HCT116 (cell line): ENCODE results near the gene GPANK1. TPM values are rescaled to one million over a fixed set of nuclear protein-coding genes. Genes with fewer than 3 reads are reported as not detected.

Experiments used
- ATAC-seq: fragments of 200-7000 bp; cut with Tn5 transposase; 2 replicates; pipeline ENCODE4 v1.9.1; 2020; ENCODE audit warnings: mild to moderate bottlenecking, moderate library complexity
- BruUV-seq: library from RNA; stranded (reverse); fragments of 400-500 nt; replicated peaks from 2 replicates; lab custom pipeline; 2021; lab: Mats Ljungman, UMichigan
- CTCF ChIA-PET: fragments of 300-600 bp; sonication (Branson Sonifier 250); formaldehyde crosslinking; loops from one replicate; lab custom pipeline; 2021; ENCODE audit warnings: antibody characterized with exemption; lab: Charles Lee
- POLR2A ChIA-PET: fragments of 300-600, 350-600 bp; sonication (Branson Sonifier 250); formaldehyde crosslinking; loops from one replicate; lab custom pipeline; 2021; ENCODE audit warnings: antibody characterized with exemption; lab: Charles Lee
- RAD21 ChIA-PET, 2 experiments: fragments of 300-600 bp; sonication (Branson Sonifier 250); formaldehyde crosslinking; loops; one replicate each; lab custom pipeline; 2023; ENCODE audit warnings: low total read pairs in 2 of 2; ENCODE audit not compliant: uncharacterized antibody in 2 of 2, unreplicated experiment in 2 of 2, low non-redundant PET in 1 of 2; lab: Charles Lee
- DNase-seq: peaks from one replicate; pipeline ENCODE4 v3.0.0-alpha.2; 2010; ENCODE audit warnings: low read depth, low spot score
- H2AFZ ChIP-seq: fragments of 200-600 bp; shearing (Covaris generic), sonication (generic); 2 replicates; pipeline ENCODE4 v1.6.1; 2017; ENCODE audit warnings: low read depth, mixed run types, mixed read lengths, antibody characterized with exemption, low read length; ENCODE audit not compliant: poor library complexity, severe bottlenecking
- H3K27ac ChIP-seq: 2 replicates; pipeline ENCODE4 v1.5.1; 2012; ENCODE audit warnings: low read depth, low read length
- H3K27me3 ChIP-seq: fragments of 200-600 bp; sonication (generic); 2 replicates; pipeline ENCODE4 v1.6.1; 2016; ENCODE audit warnings: mixed run types, low read length, mixed read lengths; ENCODE audit not compliant: insufficient read depth
- H3K36me3 ChIP-seq, 2 experiments: fragments of 200-500 bp in 1 of 2; fragments of 200-600 bp in 1 of 2; sonication (Bioruptor generic) in 1 of 2; sonication (generic) in 1 of 2; 2 replicates each; pipeline versions ENCODE4 v1.5.1 to v1.6.1; 2014 to 2016; ENCODE audit warnings: low read length in 2 of 2, inconsistent platforms in 1 of 2, mixed read lengths in 1 of 2, mixed run types in 1 of 2; ENCODE audit not compliant: insufficient read depth in 2 of 2, control insufficient read depth in 1 of 2
- H3K4me1 ChIP-seq, 2 experiments: fragments of 200-600 bp in 1 of 2; sonication (generic) in 1 of 2; 2 replicates each; pipeline versions ENCODE4 v1.5.1 to v1.6.1; 2012 to 2017; ENCODE audit warnings: low read length in 2 of 2, inconsistent platforms in 1 of 2, mild to moderate bottlenecking in 1 of 2, mixed read lengths in 1 of 2, mixed run types in 1 of 2, moderate library complexity in 1 of 2; ENCODE audit not compliant: insufficient read depth in 2 of 2, control insufficient read depth in 1 of 2
- H3K4me2 ChIP-seq: fragments of 200-600 bp; sonication (generic); 2 replicates; pipeline ENCODE4 v1.6.1; 2017; ENCODE audit warnings: mixed run types, low read length, mixed read lengths
- H3K4me3 ChIP-seq, 2 experiments: fragments of 200-600 bp in 1 of 2; sonication (generic) in 1 of 2; replicated peaks in 1 of 2; 2 replicates each; pipeline ENCODE4 v1.5.1; 2011 to 2016; ENCODE audit warnings: low read length in 2 of 2, control low read depth in 1 of 2, low read depth in 1 of 2, mild to moderate bottlenecking in 1 of 2, mixed read lengths in 1 of 2, mixed run types in 1 of 2
- H3K79me2 ChIP-seq: fragments of 200-600 bp; sonication (generic); 2 replicates; pipeline ENCODE4 v1.6.1; 2017; ENCODE audit warnings: mild to moderate bottlenecking, mixed run types, low read length, moderate library complexity, mixed read lengths; ENCODE audit not compliant: insufficient read depth
- H3K9ac ChIP-seq: fragments of 200-600 bp; sonication (generic); 2 replicates; pipeline ENCODE4 v1.6.1; 2016; ENCODE audit warnings: low read length, mixed read lengths
- H3K9me2 ChIP-seq: fragments of 200-600 bp; sonication (generic), shearing (Covaris generic); 2 replicates; pipeline ENCODE4 v1.6.1; 2017; ENCODE audit warnings: mixed run types, mild to moderate bottlenecking, moderate library complexity; ENCODE audit not compliant: insufficient read depth
- H3K9me3 ChIP-seq, 2 experiments: fragments of 200-500 bp in 1 of 2; fragments of 200-600 bp in 1 of 2; sonication (Bioruptor generic) in 1 of 2; sonication (generic) in 1 of 2; 2 replicates each; pipeline ENCODE4 v1.6.1; 2014 to 2017; ENCODE audit warnings: low read length in 2 of 2, mixed read lengths in 2 of 2, inconsistent platforms in 1 of 2, low read depth in 1 of 2, mild to moderate bottlenecking in 1 of 2, mixed run types in 1 of 2, moderate library complexity in 1 of 2; ENCODE audit not compliant: control insufficient read depth in 1 of 2, insufficient read depth in 1 of 2
- H4K20me1 ChIP-seq: fragments of 200-600 bp; sonication (generic), shearing (Covaris generic); 2 replicates; pipeline ENCODE4 v1.6.1; 2017; ENCODE audit warnings: mixed run types, mild to moderate bottlenecking, moderate library complexity; ENCODE audit not compliant: insufficient read depth
- CBX3 ChIP-seq: IDR thresholded peaks from 2 replicates; pipeline ENCODE4 v1.6.1; 2012; ENCODE audit warnings: low read depth
- CEBPB ChIP-seq: IDR thresholded peaks from 2 replicates; pipeline ENCODE4 v1.6.1; 2012; ENCODE audit warnings: low read depth
- EGR1 ChIP-seq: IDR thresholded peaks from 2 replicates; pipeline ENCODE4 v1.6.1; 2012; ENCODE audit warnings: low read depth
- ELF1 ChIP-seq: IDR thresholded peaks from 2 replicates; pipeline ENCODE4 v1.6.1; 2012; ENCODE audit warnings: low read depth, borderline replicate concordance
- EZH2 ChIP-seq: fragments of 200-600 bp; sonication (generic); IDR thresholded peaks from 2 replicates; pipeline ENCODE4 v1.6.1; 2017; ENCODE audit warnings: antibody characterized with exemption, mixed run types
- EZH2phosphoT487 ChIP-seq: fragments of 200-600 bp; IDR thresholded peaks from 2 replicates; pipeline ENCODE4 v1.6.1; 2018; ENCODE audit warnings: antibody characterized with exemption, borderline replicate concordance
- MAX ChIP-seq: IDR thresholded peaks from 2 replicates; pipeline ENCODE4 v1.6.1; 2012
- POLR2A ChIP-seq: IDR thresholded peaks from 2 replicates; pipeline ENCODE4 v1.7.0; 2011; ENCODE audit warnings: borderline replicate concordance; ENCODE audit not compliant: insufficient read depth, insufficient read length; ENCODE audit errors: extremely low read depth
- RAD21 ChIP-seq: IDR thresholded peaks from 2 replicates; pipeline ENCODE4 v1.6.1; 2012; ENCODE audit warnings: low read depth, mild to moderate bottlenecking
- SIN3A ChIP-seq: IDR thresholded peaks from 2 replicates; pipeline ENCODE4 v1.6.1; 2012; ENCODE audit warnings: low read depth
- SP1 ChIP-seq: IDR thresholded peaks from 2 replicates; pipeline ENCODE4 v1.6.1; 2012; ENCODE audit warnings: low read depth
- SRF ChIP-seq: IDR thresholded peaks from 2 replicates; pipeline ENCODE4 v1.6.1; 2012; ENCODE audit warnings: low read depth
- ZFX ChIP-seq: fragments of 450-650 bp; IDR thresholded peaks from 2 replicates; pipeline ENCODE4 v1.6.1; 2017
- ZNF274 ChIP-seq: fragments of 200-500 bp; sonication (Bioruptor generic); IDR thresholded peaks from 2 replicates; pipeline ENCODE4 v1.6.1; 2014; ENCODE audit warnings: mild to moderate bottlenecking, low read depth, low read length, inconsistent platforms
- intact Hi-C: fragments of 100-400 bp; cut with micrococcal nuclease; formaldehyde crosslinking; loops from 2 replicates; pipeline ENCODE4 v1.10.0; 2022
- total RNA-seq: library from RNA; stranded (reverse); gene quantifications from one replicate; pipeline ENCODE4 v1.2.1, GENCODE V29; 2021; ENCODE audit not compliant: unreplicated experiment
- TF ChIP-seq, protein P1 (sequence below): IDR thresholded peaks from 2 replicates; pipeline ENCODE4 v1.6.1; 2012

Gene GPANK1
- total RNA-seq, 1 experiment from 2014 or later, result 14.8 TPM

GRCh38 chr6:31655349-31656237 is 9.2 kb downstream of the GPANK1 start, which contains the start of gene APOM:
Gene APOM, plus strand, starts transcription at chr6:31655894. Its CDS starts 73 bp downstream, at chr6:31655967.
- ChIA-PET CTCF (no interaction called here), RAD21 (no interaction called here), POLR2A (interaction anchor here (3.1 kb wide), 1 partner anchor 10 kb away, joined by 16 read pairs; the partner anchor contains the start of genes CSNK2B and GPANK1)
- Histone ChIP-seq H3K9me2 (no peaks in the 10 kb centered on the region), H3K4me1 (peaks cover 12 to 35% of the 10 kb centered on the region in 2 experiments), H3K9me3 (no peaks in the 10 kb centered on the region), H4K20me1 (no peaks in the 10 kb centered on the region), H3K27ac (no peak within 1 kb of the TSS), H3K4me2 (no peak within 1 kb of the TSS), H3K9ac (no peak within 1 kb of the TSS), H2AFZ (no peak within 1 kb of the TSS), H3K27me3 (no peaks in the 10 kb centered on the region), H3K79me2 (peaks cover 46% of the 10 kb centered on the region), H3K4me3 (no peak within 1 kb of the TSS), H3K36me3 (no peaks in the 10 kb centered on the region)
- no peak for TF ChIP-seq CEBPB
- TF ChIP-seq, protein P1, sequence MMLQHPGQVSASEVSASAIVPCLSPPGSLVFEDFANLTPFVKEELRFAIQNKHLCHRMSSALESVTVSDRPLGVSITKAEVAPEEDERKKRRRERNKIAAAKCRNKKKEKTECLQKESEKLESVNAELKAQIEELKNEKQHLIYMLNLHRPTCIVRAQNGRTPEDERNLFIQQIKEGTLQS, result no peak
- TF ChIP-seq ELF1, result no peak
- no peak for TF ChIP-seq MAX
- TF ChIP-seq POLR2A, result no peak
- TF ChIP-seq EZH2phosphoT487, result no peak
- TF ChIP-seq SP1, result no peak
- TF ChIP-seq EGR1, result no peak
- TF ChIP-seq EZH2, result no peak
- TF ChIP-seq CBX3, result no peak
- no peak for TF ChIP-seq RAD21
- TF ChIP-seq SIN3A, result no peak
- no peak for TF ChIP-seq SRF
- TF ChIP-seq ZFX, result no peak
- no peak for TF ChIP-seq ZNF274
- no TSS peak for BruUV-seq
- ATAC-seq, result no peak
- DNase-seq, result no peak
- intact Hi-C loops, result no loop called here
